Measurements from ENCODE around the gene LRRC36.

- TF ChIP-seq, protein P1, sequence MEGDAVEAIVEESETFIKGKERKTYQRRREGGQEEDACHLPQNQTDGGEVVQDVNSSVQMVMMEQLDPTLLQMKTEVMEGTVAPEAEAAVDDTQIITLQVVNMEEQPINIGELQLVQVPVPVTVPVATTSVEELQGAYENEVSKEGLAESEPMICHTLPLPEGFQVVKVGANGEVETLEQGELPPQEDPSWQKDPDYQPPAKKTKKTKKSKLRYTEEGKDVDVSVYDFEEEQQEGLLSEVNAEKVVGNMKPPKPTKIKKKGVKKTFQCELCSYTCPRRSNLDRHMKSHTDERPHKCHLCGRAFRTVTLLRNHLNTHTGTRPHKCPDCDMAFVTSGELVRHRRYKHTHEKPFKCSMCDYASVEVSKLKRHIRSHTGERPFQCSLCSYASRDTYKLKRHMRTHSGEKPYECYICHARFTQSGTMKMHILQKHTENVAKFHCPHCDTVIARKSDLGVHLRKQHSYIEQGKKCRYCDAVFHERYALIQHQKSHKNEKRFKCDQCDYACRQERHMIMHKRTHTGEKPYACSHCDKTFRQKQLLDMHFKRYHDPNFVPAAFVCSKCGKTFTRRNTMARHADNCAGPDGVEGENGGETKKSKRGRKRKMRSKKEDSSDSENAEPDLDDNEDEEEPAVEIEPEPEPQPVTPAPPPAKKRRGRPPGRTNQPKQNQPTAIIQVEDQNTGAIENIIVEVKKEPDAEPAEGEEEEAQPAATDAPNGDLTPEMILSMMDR (optimal IDR thresholded peaks at IDR 0.05 in 1 of 3, IDR thresholded peaks at IDR 0.05 in 1 of 3, conservative IDR thresholded peaks at IDR 0.05 in 1 of 3; ENCODE audit: extremely low read depth in 1 of 3, insufficient read depth in 2 of 3, low read length in 3 of 3) = no peak
- no peak for TF ChIP-seq EZH2 (IDR thresholded peaks at IDR 0.05; ENCODE audit: low read length)
Observed at GRCh38 chr16:67383284-67383683, 56.7 kb downstream of the LRRC36 start.

Measured in keratinocyte (primary cell).